Lung microvascular endothelial cell (primary cell): ENCODE data around the gene WDR18. TPM values are rescaled to one million over a fixed set of nuclear protein-coding genes. Genes with fewer than 3 reads are reported as not detected.

Source experiments
- DNase-seq, 2 donors: peaks; one replicate each; pipeline versions ENCODE4 v3.0.0 to v3.0.0-alpha.2; 2010; ENCODE audit warnings: low read depth in 2 of 2
- total RNA-seq: library from RNA; depleted of rRNA; stranded (reverse); fragments of >200 nt; gene quantifications from 2 replicates; pipeline ENCODE4 v1.2.1, GENCODE V29; 2014

WDR18 gene
- total RNA-seq, 1 donor from 2014 or later: 74.4 TPM

DNA sequence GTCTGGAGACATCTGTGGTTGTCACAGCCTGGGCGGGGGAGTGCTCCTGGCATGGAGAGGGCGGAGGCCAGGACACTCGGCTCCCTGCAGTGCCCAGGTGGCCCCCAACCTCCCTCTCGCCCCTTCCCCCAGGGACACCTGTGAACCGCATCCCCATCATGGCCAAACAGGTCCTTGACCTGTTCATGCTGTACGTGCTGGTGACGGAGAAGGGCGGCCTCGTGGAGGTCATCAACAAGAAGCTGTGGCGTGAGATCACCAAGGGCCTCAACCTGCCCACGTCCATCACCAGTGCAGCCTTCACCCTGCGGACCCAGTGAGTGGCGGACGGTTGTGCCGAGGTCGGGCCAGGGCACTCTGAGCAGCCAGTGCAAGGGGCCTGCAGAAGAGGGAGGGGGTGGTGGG is 20.0 kb upstream of the WDR18 start:
- DNase-seq: no peak

DNA sequence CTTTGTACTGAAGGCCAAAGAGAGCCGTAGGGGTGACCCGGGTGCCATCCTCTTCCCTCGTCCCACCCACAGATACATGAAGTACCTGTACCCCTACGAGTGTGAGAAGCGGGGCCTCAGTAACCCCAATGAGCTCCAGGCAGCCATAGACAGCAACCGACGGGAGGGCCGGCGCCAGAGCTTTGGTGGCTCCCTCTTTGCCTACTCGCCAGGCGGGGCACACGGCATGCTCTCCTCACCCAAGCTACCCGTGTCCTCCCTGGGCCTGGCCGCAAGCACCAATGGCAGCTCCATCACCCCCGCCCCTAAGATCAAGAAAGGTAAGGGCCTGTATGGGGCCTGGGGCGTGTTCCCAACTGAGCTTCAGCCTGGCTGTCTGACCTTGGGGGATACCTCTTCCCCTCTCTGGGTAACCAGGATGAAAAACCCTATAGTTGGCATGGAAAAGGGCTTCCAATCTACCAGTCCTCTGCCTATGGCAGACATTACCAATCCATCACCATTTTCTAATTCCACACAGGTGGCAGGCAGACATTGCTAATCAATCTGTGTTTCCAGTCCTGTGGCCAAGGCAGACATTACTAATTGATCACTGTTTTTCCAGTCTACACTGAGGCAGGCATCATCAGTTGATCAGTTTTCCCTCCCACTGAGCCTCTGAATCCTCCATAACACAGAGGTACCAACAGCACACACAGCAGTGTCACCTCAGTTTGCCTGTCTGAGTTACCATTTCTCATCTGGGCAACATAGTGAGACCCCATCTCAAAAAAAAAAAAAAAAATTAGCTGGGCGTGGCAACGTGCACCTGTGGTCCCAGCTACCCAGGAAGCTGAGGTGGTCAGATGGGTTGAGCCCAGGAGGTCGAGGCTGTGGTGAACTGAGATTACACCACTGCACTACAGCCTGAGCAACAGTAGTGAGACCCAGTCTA is 19.1 kb upstream of the WDR18 start:
- peak in 1 of 2 donors; percentile 44 for DNase-seq

- DNase-seq: no peak
These were observed 17.6 kb upstream of the WDR18 start for GRCh38 chr19:966485-967088.

DNA sequence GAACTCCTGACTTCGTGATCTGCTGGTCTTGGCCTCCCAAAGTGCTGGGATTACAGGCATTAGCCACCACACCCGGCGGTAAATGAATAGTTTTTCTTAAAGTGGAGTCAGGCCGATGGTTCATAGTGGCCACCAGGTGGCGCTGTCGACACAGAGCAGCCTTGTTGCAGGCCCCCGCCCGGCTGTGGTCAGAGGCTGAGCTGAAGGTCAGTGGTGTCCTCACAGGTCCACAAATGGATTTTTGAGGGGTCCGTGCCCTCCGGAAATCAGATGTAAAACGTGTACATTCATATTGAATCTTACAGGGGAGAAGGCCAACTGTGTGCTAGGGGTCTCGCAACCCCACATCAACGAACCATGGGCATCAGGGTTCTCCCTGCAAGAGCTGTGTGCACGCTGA is 13.4 kb upstream of the WDR18 start:
- DNase-seq: no peak

GRCh38 chr19:971795-972194 is 12.3 kb upstream of the WDR18 start:
- no peak for DNase-seq

DNA sequence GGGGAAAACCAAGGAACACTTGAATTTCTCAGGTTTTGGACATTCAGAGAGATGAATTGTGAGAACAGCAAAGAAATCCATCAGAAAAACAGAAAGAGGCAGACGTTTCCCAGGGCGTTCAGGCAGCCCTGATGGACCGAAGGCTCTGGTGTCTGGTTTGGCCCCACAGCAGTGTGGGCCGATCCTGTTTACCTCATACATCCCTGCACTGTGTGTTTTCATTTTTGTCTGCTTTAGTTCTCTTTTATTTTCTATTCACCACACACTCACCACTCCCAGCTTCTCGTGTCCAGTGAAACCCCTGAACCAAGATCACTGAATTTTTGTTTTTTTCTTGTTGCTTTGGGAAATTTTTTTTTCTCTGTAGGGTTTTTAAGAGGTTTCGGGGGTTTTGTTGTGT is 11.9 kb upstream of the WDR18 start:
- DNase-seq: no peak

DNA sequence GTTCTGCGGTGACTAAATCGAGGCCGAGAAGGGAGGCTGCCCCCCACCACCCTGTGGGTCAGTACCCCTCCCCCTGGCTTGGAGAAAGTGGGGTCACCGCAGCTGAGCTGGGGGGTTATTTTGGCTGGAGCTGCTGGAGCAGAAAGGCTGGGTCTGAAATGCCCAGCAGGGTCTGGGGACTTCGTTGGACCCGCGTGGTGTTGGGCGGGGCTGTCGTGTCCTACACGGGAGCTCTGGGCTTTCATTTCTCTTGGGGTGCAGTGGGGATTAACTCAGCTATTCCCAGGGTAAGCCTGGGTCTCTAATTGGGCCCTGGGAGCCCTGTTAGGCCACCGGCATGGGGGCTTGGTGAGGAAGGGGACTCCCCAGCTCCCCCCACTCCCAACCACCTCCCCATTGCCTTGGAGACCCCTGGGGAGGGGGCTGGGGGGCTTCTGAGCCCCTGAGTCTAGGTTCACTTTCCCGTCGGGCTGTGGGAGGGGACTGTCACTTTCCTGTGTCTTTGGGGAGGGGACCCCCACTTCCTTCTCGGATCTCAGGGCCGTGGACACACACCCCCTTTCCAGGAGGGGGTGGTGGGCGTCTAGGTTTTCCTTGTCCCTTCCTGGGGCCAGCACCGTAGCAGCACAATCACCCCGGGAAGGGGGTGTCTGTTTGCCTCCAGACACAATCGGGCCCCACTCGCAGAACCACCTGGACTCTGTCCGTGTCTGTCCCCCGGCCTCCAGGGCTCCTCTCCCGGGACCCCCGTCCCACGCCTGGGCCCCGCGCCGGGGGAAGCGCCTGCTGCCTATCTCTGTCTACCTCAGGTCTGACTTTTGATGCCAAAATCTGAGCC is 10.2 kb upstream of the WDR18 start:
- DNase-seq: no peak

- no peak for DNase-seq
These were observed 9.4 kb upstream of the WDR18 start for GRCh38 chr19:974564-975257.

DNA sequence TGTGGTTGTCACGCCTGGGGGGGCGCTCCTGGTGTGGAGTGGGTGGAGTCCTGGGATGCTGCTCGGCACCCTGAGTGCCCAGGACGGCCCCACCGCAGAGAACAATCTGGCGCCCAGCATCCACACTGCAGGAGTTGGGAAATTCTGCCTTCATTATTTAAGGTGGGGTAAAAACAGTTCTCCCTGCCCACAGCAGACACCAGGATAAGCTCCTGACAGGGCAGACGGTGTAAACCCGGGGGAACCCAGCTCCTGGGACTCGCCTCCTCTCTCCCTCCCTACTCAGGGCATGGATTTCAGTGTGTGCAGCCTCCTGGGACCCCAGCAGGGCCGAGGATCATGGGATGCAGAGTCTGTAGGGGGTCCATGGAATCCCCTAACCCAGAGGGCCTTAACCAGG is 7.7 kb upstream of the WDR18 start:
- no peak for DNase-seq

- no peak for DNase-seq
These were observed 7.1 kb upstream of the WDR18 start for GRCh38 chr19:977058-977464.

- DNase-seq: no peak
These were observed 4.8 kb upstream of the WDR18 start for GRCh38 chr19:979318-979741.

DNA sequence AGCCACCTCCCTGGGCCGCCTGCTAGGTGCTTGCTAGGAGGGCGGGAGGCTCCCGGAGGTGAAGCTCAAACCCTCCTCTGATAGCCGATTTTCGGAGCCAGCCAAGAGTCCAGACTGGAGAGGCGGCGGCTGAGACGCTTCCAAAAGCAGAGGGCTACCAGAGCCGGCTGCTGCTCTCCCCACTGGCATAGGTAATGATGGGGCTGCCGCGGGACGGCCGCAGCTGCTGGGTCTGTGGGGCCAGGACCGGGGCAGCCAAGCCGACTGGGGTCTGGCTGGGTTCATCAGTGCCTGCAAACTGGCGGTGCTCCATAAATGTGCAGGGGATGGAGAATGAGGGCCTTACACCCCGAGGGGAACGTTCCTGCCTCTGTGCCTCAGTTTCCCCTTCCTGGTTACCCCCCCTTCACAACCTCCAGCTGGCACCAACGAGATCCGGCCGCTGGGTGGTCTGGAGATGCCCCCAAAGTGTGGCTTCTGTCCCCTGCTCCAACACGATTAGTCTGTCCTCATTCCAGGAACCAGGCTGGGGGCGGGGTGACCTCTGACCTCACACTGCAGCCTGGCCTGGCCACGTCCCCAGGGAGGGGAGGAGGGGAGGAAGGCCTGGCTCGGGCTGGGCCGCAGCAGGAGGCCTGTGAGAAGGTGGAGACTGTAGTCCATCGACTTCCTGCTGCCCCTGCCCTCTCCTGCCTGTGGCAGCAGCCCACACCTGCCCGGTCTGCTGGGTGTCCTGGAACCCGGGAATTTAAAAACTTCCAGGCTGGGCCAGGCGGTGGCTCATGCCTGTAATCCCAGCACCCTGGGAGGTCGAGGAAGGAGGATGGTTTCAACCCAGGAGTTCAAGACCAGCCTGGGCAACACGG is 3.8 kb upstream of the WDR18 start:
- peak in 1 of 2 donors; percentile 14 for DNase-seq

DNA sequence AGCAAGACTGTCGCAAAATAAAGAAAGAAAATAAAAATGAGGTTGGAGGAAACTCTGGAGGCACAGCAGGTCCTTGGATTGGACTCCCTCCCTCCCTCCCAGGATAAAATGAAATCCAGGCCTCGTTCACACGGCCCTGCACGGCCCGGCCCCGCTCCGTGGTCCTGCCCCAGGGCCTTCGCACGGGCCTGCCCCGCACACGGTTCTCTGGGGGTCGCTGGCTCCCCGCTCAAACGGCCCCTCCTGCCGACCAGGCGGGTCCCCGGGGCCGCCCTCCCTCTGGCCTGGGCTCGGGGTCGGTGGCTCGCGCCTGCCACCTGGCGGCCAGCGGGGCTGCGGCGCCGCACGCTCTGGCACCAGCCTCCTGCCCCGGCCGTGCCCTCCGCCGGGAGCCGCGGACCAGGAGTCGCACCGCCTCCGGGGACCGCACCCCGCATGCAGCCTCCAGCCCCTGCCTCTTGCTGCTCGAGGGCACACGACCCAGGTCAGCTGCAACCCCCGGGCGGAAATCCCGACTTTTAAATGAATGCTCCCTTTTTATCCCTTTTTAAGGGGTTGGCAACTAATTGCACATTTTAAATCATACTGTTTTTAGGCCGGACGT is 1.5 kb upstream of the WDR18 start:
- DNase-seq: peak; percentile 52 to 68

DNA sequence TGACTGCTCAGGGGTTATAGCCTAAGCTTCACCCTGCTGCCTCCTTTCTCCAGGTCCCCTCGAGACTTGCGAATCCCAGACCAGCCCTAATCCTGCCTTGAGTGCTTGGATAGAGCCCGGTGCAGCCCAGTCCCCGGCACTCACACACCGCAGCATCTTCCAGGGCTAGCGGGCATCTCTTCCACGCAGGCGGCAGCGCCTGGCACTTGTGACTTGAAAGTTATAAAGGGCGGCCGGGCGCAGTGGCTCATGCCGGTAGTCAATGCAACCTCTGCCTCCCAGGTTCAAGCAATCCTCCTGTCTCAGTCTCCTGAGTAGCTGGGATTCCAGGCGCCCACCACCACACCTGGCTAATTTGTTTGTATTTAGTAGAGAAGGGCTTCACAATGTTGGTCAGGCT is 1.9 kb downstream of the WDR18 start:
- no peak for DNase-seq

GRCh38 chr19:988081-988480 is 3.9 kb downstream of the WDR18 start:
- no peak for DNase-seq

GRCh38 chr19:988510-988909 is 4.4 kb downstream of the WDR18 start:
- DNase-seq: no peak

GRCh38 chr19:989381-990081 is 5.4 kb downstream of the WDR18 start:
- no peak for DNase-seq

DNA sequence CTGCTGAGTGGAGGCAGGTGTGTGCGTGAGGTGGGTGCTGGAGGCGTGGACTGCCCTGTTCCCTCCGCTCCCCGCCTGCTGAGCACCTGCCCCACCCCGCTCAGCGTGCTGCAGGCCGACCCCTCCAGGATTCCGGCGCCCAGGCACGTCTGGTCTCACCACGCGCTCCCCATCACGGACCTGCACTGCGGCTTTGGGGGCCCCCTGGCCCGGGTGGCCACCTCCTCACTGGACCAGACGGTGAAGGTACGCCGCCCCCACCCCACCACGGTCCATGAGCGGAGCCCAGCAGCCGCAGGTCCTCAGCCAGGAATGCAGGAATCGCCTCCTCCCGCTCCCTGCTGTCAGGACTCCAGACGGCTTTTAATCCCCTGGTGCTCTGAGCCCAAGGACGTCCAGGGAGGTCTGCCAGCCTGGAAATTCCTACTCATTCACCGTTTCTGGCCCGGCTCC is 6.0 kb downstream of the WDR18 start:
- no peak for DNase-seq

DNA sequence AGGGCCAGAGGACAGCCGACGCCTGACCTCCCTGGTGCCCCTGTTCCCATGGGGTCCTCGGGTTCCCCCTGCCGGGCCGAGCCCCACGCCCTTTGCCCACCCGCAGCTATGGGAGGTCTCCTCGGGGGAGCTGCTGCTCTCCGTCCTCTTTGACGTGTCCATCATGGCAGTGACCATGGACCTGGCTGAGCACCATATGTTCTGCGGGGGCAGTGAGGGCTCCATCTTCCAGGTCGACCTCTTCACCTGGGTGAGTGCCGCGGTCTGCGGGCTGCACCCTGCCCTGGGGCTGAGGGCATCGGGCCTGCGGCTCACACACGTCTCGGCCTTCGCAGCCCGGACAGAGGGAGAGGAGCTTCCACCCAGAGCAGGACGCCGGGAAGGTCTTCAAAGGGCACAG is 6.6 kb downstream of the WDR18 start:
- no peak for DNase-seq
